Measurements from ENCODE around the gene ABCC3. TPM values are rescaled to one million over a fixed set of nuclear protein-coding genes. Genes with fewer than 3 reads are reported as not detected.

Gene ABCC3
- total RNA-seq, 1 donor from 2014 or later: 0.67 TPM

GRCh38 chr17:50665838-50666237 lies 31.2 kb downstream of the ABCC3 start:
- TF ChIP-seq CTCF (IDR thresholded peaks at IDR 0.05; ENCODE audit: unreplicated experiment): no peak
- Mint-ChIP-seq H3K36me3 (ENCODE audit: low read depth, unreplicated experiment) (peaks cover 4% of the 10 kb centered on the region), H3K4me3 (ENCODE audit: unreplicated experiment) (no peak overlapping the region), H3K27ac (ENCODE audit: unreplicated experiment) (no peak overlapping the region), H3K27me3 (ENCODE audit: unreplicated experiment) (peaks cover 26% of the 10 kb centered on the region), H3K9me3 (ENCODE audit: unreplicated experiment) (no peaks in the 10 kb centered on the region), H3K4me1 (ENCODE audit: unreplicated experiment) (peaks cover 27% of the 10 kb centered on the region)
- DNase-seq (ENCODE audit: low spot score): no peak

GRCh38 chr17:50666316-50666715 lies 31.6 kb downstream of the ABCC3 start:
- Mint-ChIP-seq H3K27me3 (ENCODE audit: unreplicated experiment) (peaks cover 26% of the 10 kb centered on the region), H3K9me3 (ENCODE audit: unreplicated experiment) (no peaks in the 10 kb centered on the region), H3K27ac (ENCODE audit: unreplicated experiment) (peak overlapping the region; percentile 20), H3K4me1 (ENCODE audit: unreplicated experiment) (peaks cover 22% of the 10 kb centered on the region), H3K36me3 (ENCODE audit: low read depth, unreplicated experiment) (peaks cover 4% of the 10 kb centered on the region), H3K4me3 (ENCODE audit: unreplicated experiment) (no peak overlapping the region)
- DNase-seq (ENCODE audit: low spot score): no peak
- TF ChIP-seq CTCF (IDR thresholded peaks at IDR 0.05; ENCODE audit: unreplicated experiment): no peak

GRCh38 chr17:50667259-50668024 lies 32.8 kb downstream of the ABCC3 start:
- Mint-ChIP-seq H3K27me3 (ENCODE audit: unreplicated experiment) (peaks cover 22% of the 10 kb centered on the region), H3K4me3 (ENCODE audit: unreplicated experiment) (no peak overlapping the region), H3K9me3 (ENCODE audit: unreplicated experiment) (no peaks in the 10 kb centered on the region), H3K36me3 (ENCODE audit: low read depth, unreplicated experiment) (peaks cover 4% of the 10 kb centered on the region), H3K27ac (ENCODE audit: unreplicated experiment) (peak overlapping the region; percentile 84), H3K4me1 (ENCODE audit: unreplicated experiment) (peaks cover 11% of the 10 kb centered on the region)
- no peak for DNase-seq (ENCODE audit: low spot score)
- TF ChIP-seq CTCF (IDR thresholded peaks at IDR 0.05; ENCODE audit: unreplicated experiment): no peak

- Mint-ChIP-seq H3K27ac (ENCODE audit: unreplicated experiment) (peak overlapping the region; percentile 84), H3K27me3 (ENCODE audit: unreplicated experiment) (peaks cover 18% of the 10 kb centered on the region), H3K9me3 (ENCODE audit: unreplicated experiment) (no peaks in the 10 kb centered on the region), H3K4me1 (ENCODE audit: unreplicated experiment) (peaks cover 5% of the 10 kb centered on the region), H3K36me3 (ENCODE audit: low read depth, unreplicated experiment) (peaks cover 2% of the 10 kb centered on the region), H3K4me3 (ENCODE audit: unreplicated experiment) (no peak overlapping the region)
- DNase-seq (ENCODE audit: low spot score): no peak
- TF ChIP-seq CTCF (IDR thresholded peaks at IDR 0.05; ENCODE audit: unreplicated experiment): no peak
These were observed 33.5 kb downstream of the ABCC3 start for GRCh38 chr17:50668025-50668837.
